ENCODE results near the gene GAL3ST1. TPM values are rescaled to one million over a fixed set of nuclear protein-coding genes. Genes with fewer than 3 reads are reported as not detected.

GAL3ST1 gene
- total and polyA plus RNA-seq, 2 donors (not counting 1 experiment from before 2014, with no cell fraction given) = 0.70 TPM; not detected in 1

- Mint-ChIP-seq H3K4me1 (no peaks in the 10 kb centered on the region), H3K9me3 (ENCODE audit: insufficient read depth) (no peaks in the 10 kb centered on the region), H3K27me3 (peaks cover 19% of the 10 kb centered on the region), H3K4me3 (no peak overlapping the region), H3K27ac (no peak overlapping the region)
- no peaks in the 10 kb centered on the region for H3K4me1 ChIP-seq (ENCODE audit: control insufficient read depth in 2 of 2, insufficient read depth in 2 of 2, low read length in 2 of 2)
- no peak overlapping the region for H3K4me2 ChIP-seq (replicated peaks; ENCODE audit: low read depth, low read length, poor library complexity, severe bottlenecking)
- CTCF ChIA-PET = no interaction called here
- no peaks in the 10 kb centered on the region for H3K27me3 ChIP-seq (replicated peaks in 1 of 4; ENCODE audit: control extremely low read depth in 1 of 4, control insufficient read depth in 3 of 4, insufficient read depth in 4 of 4, low read length in 3 of 4)
- H3K79me2 ChIP-seq (ENCODE audit: control insufficient read depth, insufficient read depth, low read length) = no peaks in the 10 kb centered on the region
- ATAC-seq (ENCODE audit: low read depth) (no peak), DNase-seq (no peak)
- H4K20me1 ChIP-seq (ENCODE audit: control insufficient read depth, insufficient read depth, low read length, poor library complexity, severe bottlenecking) = no peaks in the 10 kb centered on the region
- no peaks in the 10 kb centered on the region for H3K9me3 ChIP-seq (ENCODE audit: control extremely low read depth in 1 of 3, control insufficient read depth in 2 of 3, insufficient read depth in 1 of 3, low read length in 2 of 3)
- intact Hi-C loops (cut with micrococcal nuclease) = no loop called here
- no CpG with 5 or more reads among the region's 6 CpGs for WGBS (ENCODE audit: insufficient coverage)
- H2AFZ ChIP-seq (ENCODE audit: insufficient read depth, low read depth, low read length, poor library complexity, severe bottlenecking) = no peak overlapping the region
- H3K36me3 ChIP-seq (replicated peaks in 1 of 2; ENCODE audit: control extremely low read depth in 1 of 2, control insufficient read depth in 1 of 2, extremely low read depth in 1 of 2, insufficient read depth in 2 of 2, low read length in 1 of 2) = no peaks in the 10 kb centered on the region
- H3K4me3 ChIP-seq (ENCODE audit: control extremely low read depth in 1 of 5, extremely low read depth in 1 of 5, insufficient read depth in 1 of 5, low read depth in 2 of 5, low read length in 4 of 5) = no peak overlapping the region
- TF ChIP-seq CTCF (IDR thresholded peaks at IDR 0.05) (no peak), EZH2 (IDR thresholded peaks at IDR 0.05; ENCODE audit: borderline replicate concordance, insufficient read depth, low read depth, low read length, poor library complexity, severe bottlenecking) (no peak)
- no peak overlapping the region for H3K27ac ChIP-seq (ENCODE audit: low read length in 2 of 2)
- POLR2A ChIA-PET = no interaction called here
- no peak overlapping the region for H3K9ac ChIP-seq (ENCODE audit: low read length)
Measured at GRCh38 chr22:30617819-30618218, 43.4 kb upstream of the GAL3ST1 start.

DNA sequence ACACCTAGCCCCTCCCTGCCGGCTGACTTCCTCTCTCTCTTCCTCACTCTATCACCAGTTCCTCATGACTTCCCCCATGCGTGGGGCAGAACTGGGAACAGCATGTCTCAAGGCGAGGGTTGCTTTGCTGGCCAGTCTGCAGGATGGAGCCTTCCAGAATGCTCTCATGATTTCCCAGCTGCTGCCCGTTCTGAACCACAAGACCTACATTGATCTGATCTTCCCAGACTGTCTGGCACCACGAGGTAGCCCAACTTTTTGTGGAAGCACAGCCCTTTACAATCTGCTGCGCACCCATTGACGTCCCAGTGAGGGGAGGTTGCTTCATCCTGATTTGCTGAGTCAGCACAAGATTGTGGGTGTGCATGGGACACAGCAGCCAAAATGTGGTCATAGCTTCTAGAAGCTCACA lies 41.1 kb upstream of the GAL3ST1 start:
- no peaks in the 10 kb centered on the region for H3K4me1 Mint-ChIP-seq
- CTCF ChIA-PET = no interaction called here
- Histone ChIP-seq H3K4me1 (ENCODE audit: control insufficient read depth in 2 of 2, insufficient read depth in 2 of 2, low read length in 2 of 2) (no peaks in the 10 kb centered on the region), H3K4me3 (ENCODE audit: control extremely low read depth in 1 of 5, extremely low read depth in 1 of 5, insufficient read depth in 1 of 5, low read depth in 2 of 5, low read length in 4 of 5) (no peak overlapping the region), H3K36me3 (replicated peaks in 1 of 2; ENCODE audit: control extremely low read depth in 1 of 2, control insufficient read depth in 1 of 2, extremely low read depth in 1 of 2, insufficient read depth in 2 of 2, low read length in 1 of 2) (no peaks in the 10 kb centered on the region), H2AFZ (ENCODE audit: insufficient read depth, low read depth, low read length, poor library complexity, severe bottlenecking) (no peak overlapping the region), H3K27ac (ENCODE audit: low read length in 2 of 2) (no peak overlapping the region), H3K27me3 (replicated peaks in 1 of 4; ENCODE audit: control extremely low read depth in 1 of 4, control insufficient read depth in 3 of 4, insufficient read depth in 4 of 4, low read length in 3 of 4) (no peaks in the 10 kb centered on the region), H3K4me2 (replicated peaks; ENCODE audit: low read depth, low read length, poor library complexity, severe bottlenecking) (no peak overlapping the region), H4K20me1 (ENCODE audit: control insufficient read depth, insufficient read depth, low read length, poor library complexity, severe bottlenecking) (no peaks in the 10 kb centered on the region), H3K9ac (ENCODE audit: low read length) (no peak overlapping the region), H3K9me3 (ENCODE audit: control extremely low read depth in 1 of 3, control insufficient read depth in 2 of 3, insufficient read depth in 1 of 3, low read length in 2 of 3) (no peaks in the 10 kb centered on the region), H3K79me2 (ENCODE audit: control insufficient read depth, insufficient read depth, low read length) (no peaks in the 10 kb centered on the region)
- no peak overlapping the region for H3K27ac Mint-ChIP-seq
- H3K27me3 Mint-ChIP-seq = peaks cover 20% of the 10 kb centered on the region
- ATAC-seq (ENCODE audit: low read depth) (no peak), DNase-seq (no peak)
- 92% methylated on average over 6 of the region's 7 CpGs for WGBS (ENCODE audit: insufficient coverage)
- no peak for TF ChIP-seq EZH2 (IDR thresholded peaks at IDR 0.05; ENCODE audit: borderline replicate concordance, insufficient read depth, low read depth, low read length, poor library complexity, severe bottlenecking)
- TF ChIP-seq CTCF (IDR thresholded peaks at IDR 0.05) = no peak
- no peak overlapping the region for H3K4me3 Mint-ChIP-seq
- intact Hi-C loops (cut with micrococcal nuclease) = no loop called here
- H3K9me3 Mint-ChIP-seq (ENCODE audit: insufficient read depth) = no peaks in the 10 kb centered on the region
- POLR2A ChIA-PET = no interaction called here

Data from B cell (primary cell).